HL-60 (cell line): ENCODE results near the gene CCDC66.

Experiments
- DNase-seq, 2 experiments: peaks; one replicate each; pipeline ENCODE4 v3.0.0-alpha.2; 2010 to 2020; ENCODE audit warnings: low read depth in 1 of 2, low spot score in 1 of 2
- H3K27ac ChIP-seq: fragments of 250-450 bp; sonication (Bioruptor Pico); replicated peaks from 2 replicates; pipeline ENCODE4 v1.5.1; 2020; ENCODE audit warnings: mild to moderate bottlenecking, moderate library complexity
- H3K27me3 ChIP-seq: fragments of 250-450 bp; sonication (Bioruptor Pico); 2 replicates; pipeline ENCODE4 v1.5.1; 2021; ENCODE audit warnings: mild to moderate bottlenecking, moderate library complexity; ENCODE audit not compliant: insufficient read depth, poor library complexity, severe bottlenecking
- H3K4me3 ChIP-seq: replicated peaks from 2 replicates; pipeline ENCODE4 v1.5.1; 2011; ENCODE audit warnings: mild to moderate bottlenecking, control low read depth, low read length; ENCODE audit not compliant: insufficient read depth
- GABPA ChIP-seq: IDR thresholded peaks from 2 replicates; pipeline ENCODE4 v1.6.1; 2012; ENCODE audit warnings: low read depth
- POLR2AphosphoS5 ChIP-seq: IDR thresholded peaks from 2 replicates; pipeline ENCODE4 v1.6.1; 2012; ENCODE audit warnings: low read depth
- SPI1 ChIP-seq: IDR thresholded peaks from 2 replicates; pipeline ENCODE4 v1.6.1; 2012; ENCODE audit warnings: low read depth, mild to moderate bottlenecking, borderline replicate concordance
- TF ChIP-seq, protein P1 (sequence below): IDR thresholded peaks from one replicate; pipeline ENCODE4 v1.5.1; 2011; ENCODE audit warnings: low read length, control low read depth, inconsistent platforms; ENCODE audit not compliant: insufficient read depth
- TF ChIP-seq, protein P2 (sequence below): IDR thresholded peaks from 2 replicates; pipeline ENCODE4 v1.6.1; 2012; ENCODE audit warnings: low read depth; ENCODE audit not compliant: insufficient replicate concordance

The CCDC66 gene

GRCh38 chr3:56621681-56622080, 64.7 kb downstream of the CCDC66 start:
- no peak for DNase-seq
- Histone ChIP-seq H3K27me3 (no peaks in the 10 kb centered on the region), H3K27ac (no peak overlapping the region), H3K4me3 (no peak overlapping the region)
- no peak for TF ChIP-seq SPI1
- TF ChIP-seq, protein P1, sequence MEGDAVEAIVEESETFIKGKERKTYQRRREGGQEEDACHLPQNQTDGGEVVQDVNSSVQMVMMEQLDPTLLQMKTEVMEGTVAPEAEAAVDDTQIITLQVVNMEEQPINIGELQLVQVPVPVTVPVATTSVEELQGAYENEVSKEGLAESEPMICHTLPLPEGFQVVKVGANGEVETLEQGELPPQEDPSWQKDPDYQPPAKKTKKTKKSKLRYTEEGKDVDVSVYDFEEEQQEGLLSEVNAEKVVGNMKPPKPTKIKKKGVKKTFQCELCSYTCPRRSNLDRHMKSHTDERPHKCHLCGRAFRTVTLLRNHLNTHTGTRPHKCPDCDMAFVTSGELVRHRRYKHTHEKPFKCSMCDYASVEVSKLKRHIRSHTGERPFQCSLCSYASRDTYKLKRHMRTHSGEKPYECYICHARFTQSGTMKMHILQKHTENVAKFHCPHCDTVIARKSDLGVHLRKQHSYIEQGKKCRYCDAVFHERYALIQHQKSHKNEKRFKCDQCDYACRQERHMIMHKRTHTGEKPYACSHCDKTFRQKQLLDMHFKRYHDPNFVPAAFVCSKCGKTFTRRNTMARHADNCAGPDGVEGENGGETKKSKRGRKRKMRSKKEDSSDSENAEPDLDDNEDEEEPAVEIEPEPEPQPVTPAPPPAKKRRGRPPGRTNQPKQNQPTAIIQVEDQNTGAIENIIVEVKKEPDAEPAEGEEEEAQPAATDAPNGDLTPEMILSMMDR, result no peak
- TF ChIP-seq POLR2AphosphoS5, result no peak
- TF ChIP-seq, protein P2, sequence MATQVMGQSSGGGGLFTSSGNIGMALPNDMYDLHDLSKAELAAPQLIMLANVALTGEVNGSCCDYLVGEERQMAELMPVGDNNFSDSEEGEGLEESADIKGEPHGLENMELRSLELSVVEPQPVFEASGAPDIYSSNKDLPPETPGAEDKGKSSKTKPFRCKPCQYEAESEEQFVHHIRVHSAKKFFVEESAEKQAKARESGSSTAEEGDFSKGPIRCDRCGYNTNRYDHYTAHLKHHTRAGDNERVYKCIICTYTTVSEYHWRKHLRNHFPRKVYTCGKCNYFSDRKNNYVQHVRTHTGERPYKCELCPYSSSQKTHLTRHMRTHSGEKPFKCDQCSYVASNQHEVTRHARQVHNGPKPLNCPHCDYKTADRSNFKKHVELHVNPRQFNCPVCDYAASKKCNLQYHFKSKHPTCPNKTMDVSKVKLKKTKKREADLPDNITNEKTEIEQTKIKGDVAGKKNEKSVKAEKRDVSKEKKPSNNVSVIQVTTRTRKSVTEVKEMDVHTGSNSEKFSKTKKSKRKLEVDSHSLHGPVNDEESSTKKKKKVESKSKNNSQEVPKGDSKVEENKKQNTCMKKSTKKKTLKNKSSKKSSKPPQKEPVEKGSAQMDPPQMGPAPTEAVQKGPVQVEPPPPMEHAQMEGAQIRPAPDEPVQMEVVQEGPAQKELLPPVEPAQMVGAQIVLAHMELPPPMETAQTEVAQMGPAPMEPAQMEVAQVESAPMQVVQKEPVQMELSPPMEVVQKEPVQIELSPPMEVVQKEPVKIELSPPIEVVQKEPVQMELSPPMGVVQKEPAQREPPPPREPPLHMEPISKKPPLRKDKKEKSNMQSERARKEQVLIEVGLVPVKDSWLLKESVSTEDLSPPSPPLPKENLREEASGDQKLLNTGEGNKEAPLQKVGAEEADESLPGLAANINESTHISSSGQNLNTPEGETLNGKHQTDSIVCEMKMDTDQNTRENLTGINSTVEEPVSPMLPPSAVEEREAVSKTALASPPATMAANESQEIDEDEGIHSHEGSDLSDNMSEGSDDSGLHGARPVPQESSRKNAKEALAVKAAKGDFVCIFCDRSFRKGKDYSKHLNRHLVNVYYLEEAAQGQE, result no peak
- TF ChIP-seq GABPA, result no peak

DNA sequence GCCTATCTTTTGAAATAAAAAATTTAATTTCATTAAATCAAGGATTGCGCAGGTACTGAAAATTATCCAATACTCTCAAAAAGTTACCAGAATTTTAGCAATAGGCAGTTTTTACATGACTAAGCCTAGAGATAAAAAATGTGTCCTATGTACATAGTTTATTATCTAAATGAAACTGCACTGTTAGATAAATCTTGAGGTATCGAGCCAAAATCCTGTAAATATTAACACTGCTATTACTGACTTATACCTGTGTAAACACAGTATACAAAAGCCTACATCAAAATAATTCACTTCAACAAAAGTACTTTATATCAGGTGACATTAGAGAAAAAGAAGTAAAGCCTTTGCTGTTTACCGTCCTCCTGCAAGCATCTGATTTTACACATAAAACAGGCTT, 65.4 kb downstream of the CCDC66 start:
- no peaks in the 10 kb centered on the region for H3K27me3 ChIP-seq
- no peak for DNase-seq
- TF ChIP-seq POLR2AphosphoS5 (no peak), SPI1 (no peak), GABPA (no peak)
- TF ChIP-seq, protein P1, result no peak
- TF ChIP-seq, protein P2, result no peak

GRCh38 chr3:56624725-56625124, 67.8 kb downstream of the CCDC66 start:
- TF ChIP-seq, protein P2, result no peak
- no peak for DNase-seq
- Histone ChIP-seq H3K4me3 (no peak overlapping the region), H3K27ac (no peak overlapping the region), H3K27me3 (no peaks in the 10 kb centered on the region)

More for the DNA sequence above, 65.4 kb downstream of the CCDC66 start:
- Histone ChIP-seq H3K4me3 (no peak overlapping the region), H3K27ac (no peak overlapping the region)

DNA sequence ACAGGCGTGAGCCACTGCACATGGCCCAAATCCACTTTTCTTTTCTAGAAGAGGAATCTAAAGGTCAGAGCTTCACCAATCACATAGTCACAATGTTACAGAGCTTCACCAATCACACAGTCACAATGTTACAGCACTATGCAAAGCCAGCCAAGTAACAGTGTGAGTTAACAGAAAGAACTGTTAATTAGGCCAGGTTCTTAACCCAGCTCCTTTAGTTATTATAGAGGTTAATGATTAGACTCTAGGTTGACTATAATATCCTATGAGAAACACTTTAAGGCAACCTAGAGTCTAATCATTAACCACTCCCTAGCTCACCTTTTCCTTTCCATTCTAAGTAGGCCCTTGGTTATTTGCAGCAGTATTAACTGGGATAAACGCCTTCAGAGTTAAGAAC, 72.1 kb downstream of the CCDC66 start:
- no peaks in the 10 kb centered on the region for H3K27me3 ChIP-seq
- TF ChIP-seq POLR2AphosphoS5 (no peak), GABPA (no peak), SPI1 (no peak)
- TF ChIP-seq, protein P1, result no peak
- TF ChIP-seq, protein P2, result no peak
- H3K27ac ChIP-seq, result no peak overlapping the region
- no peak overlapping the region for H3K4me3 ChIP-seq
- DNase-seq, result no peak
